ENCODE results near the gene CAB39L. TPM values are rescaled to one million over a fixed set of nuclear protein-coding genes. Genes with fewer than 3 reads are reported as not detected.

The CAB39L gene
- total and polyA plus RNA-seq, 4 donors, result 5.6 to 13.9 (median 10.0) TPM

- H3K9ac ChIP-seq (ENCODE audit: insufficient read depth in 1 of 2, low read length in 2 of 2), result no peak overlapping the region
- peaks cover 0 to 6% (median 0%) of the 10 kb centered on the region in 4 donors for H3K36me3 ChIP-seq (ENCODE audit: control insufficient read depth in 4 of 4, insufficient read depth in 4 of 4, low read length in 4 of 4)
- H3K9me3 ChIP-seq (ENCODE audit: control insufficient read depth in 4 of 4, insufficient read depth in 3 of 4, low read length in 3 of 4), result no peaks in the 10 kb centered on the region
- no peak overlapping the region for H3K27ac ChIP-seq (ENCODE audit: low read depth in 1 of 2, low read length in 1 of 2)
- no peaks in the 10 kb centered on the region for H3K27me3 ChIP-seq (ENCODE audit: control insufficient read depth in 3 of 3, insufficient read depth in 3 of 3, low read length in 2 of 3)
- H3K4me1 ChIP-seq (ENCODE audit: control insufficient read depth in 5 of 5, insufficient read depth in 5 of 5, low read length in 5 of 5), result peaks cover 0 to 8% (median 2%) of the 10 kb centered on the region in 5 donors
- WGBS, 2 donors, result 67 to 84% methylated on average over 3 of the region's 3 CpGs
- no peak overlapping the region for H3K4me3 ChIP-seq
- ATAC-seq (ENCODE audit: insufficient read depth, low FRiP score) (no peak), DNase-seq (no peak)
- no peak for TF ChIP-seq CTCF (IDR thresholded peaks at IDR 0.05; ENCODE audit: control extremely low read depth, extremely low read depth)
Observed at GRCh38 chr13:49450105-49450819, 6.4 kb upstream of the CAB39L start.

GRCh38 chr13:49448753-49449152 lies 4.9 kb upstream of the CAB39L start:
- H3K36me3 ChIP-seq (ENCODE audit: control insufficient read depth in 4 of 4, insufficient read depth in 4 of 4, low read length in 4 of 4), result peaks cover 0 to 6% (median under 1%) of the 10 kb centered on the region in 4 donors
- ATAC-seq (ENCODE audit: insufficient read depth, low FRiP score), result no peak
- no peak overlapping the region for H3K27ac ChIP-seq (ENCODE audit: low read depth in 1 of 2, low read length in 1 of 2)
- H3K9me3 ChIP-seq (ENCODE audit: control insufficient read depth in 4 of 4, insufficient read depth in 3 of 4, low read length in 3 of 4), result no peaks in the 10 kb centered on the region
- H3K4me1 ChIP-seq (ENCODE audit: control insufficient read depth in 5 of 5, insufficient read depth in 5 of 5, low read length in 5 of 5), result peaks cover 0 to 9% (median 4%) of the 10 kb centered on the region in 5 donors
- H3K27me3 ChIP-seq (ENCODE audit: control insufficient read depth in 3 of 3, insufficient read depth in 3 of 3, low read length in 2 of 3), result no peaks in the 10 kb centered on the region
- no peak for TF ChIP-seq CTCF (IDR thresholded peaks at IDR 0.05; ENCODE audit: control extremely low read depth, extremely low read depth)
- 99% methylated on average over 2 of the region's 2 CpGs for WGBS, 2 donors
- no peak overlapping the region for H3K4me3 ChIP-seq
- no peak for DNase-seq
- no peak overlapping the region for H3K9ac ChIP-seq (ENCODE audit: insufficient read depth in 1 of 2, low read length in 2 of 2)

- H3K9me3 ChIP-seq (ENCODE audit: control insufficient read depth in 4 of 4, insufficient read depth in 3 of 4, low read length in 3 of 4), result no peaks in the 10 kb centered on the region
- no peak overlapping the region for H3K27ac ChIP-seq (ENCODE audit: low read depth in 1 of 2, low read length in 1 of 2)
- H3K36me3 ChIP-seq (ENCODE audit: control insufficient read depth in 4 of 4, insufficient read depth in 4 of 4, low read length in 4 of 4), result peaks cover 0 to 8% (median 1%) of the 10 kb centered on the region in 4 donors
- H3K27me3 ChIP-seq (ENCODE audit: control insufficient read depth in 3 of 3, insufficient read depth in 3 of 3, low read length in 2 of 3), result no peaks in the 10 kb centered on the region
- no peak for TF ChIP-seq CTCF (IDR thresholded peaks at IDR 0.05; ENCODE audit: control extremely low read depth, extremely low read depth)
- DNase-seq (no peak), ATAC-seq (ENCODE audit: insufficient read depth, low FRiP score) (no peak)
- H3K9ac ChIP-seq (ENCODE audit: insufficient read depth in 1 of 2, low read length in 2 of 2), result no peak overlapping the region
- H3K4me1 ChIP-seq (ENCODE audit: control insufficient read depth in 5 of 5, insufficient read depth in 5 of 5, low read length in 5 of 5), result peaks cover 0 to 15% (median 5%) of the 10 kb centered on the region in 5 donors
- no peak overlapping the region for H3K4me3 ChIP-seq
Observed at GRCh38 chr13:49446473-49446872, 2.6 kb upstream of the CAB39L start.

Measured in lung (tissue), 12 donors.